GM19043 (cell line): ENCODE results near the gene ANKRD39.
A peak's percentile ranks its signal among the peaks of the same experiment; 100 is the strongest.
"Not testable (repeated sequence)": the region's sequence is repeated elsewhere in the genome, so short reads cannot be mapped to it uniquely, and the experiment has no call there.

Experiments
- ATAC-seq: cut with Tn5 transposase; IDR thresholded peaks from one replicate; pipeline ENCODE4 v1.9.1; 2021; ENCODE audit warnings: low read depth; ENCODE audit not compliant: unreplicated experiment

ANKRD39 gene

GRCh38 chr2:96857667-96858372 lies at the start of gene ANKRD39:
Gene ANKRD39, minus strand, starts transcription at chr2:96858016. Its CDS starts 29 bp downstream, at chr2:96857987.
- ATAC-seq = peak; percentile 94

DNA sequence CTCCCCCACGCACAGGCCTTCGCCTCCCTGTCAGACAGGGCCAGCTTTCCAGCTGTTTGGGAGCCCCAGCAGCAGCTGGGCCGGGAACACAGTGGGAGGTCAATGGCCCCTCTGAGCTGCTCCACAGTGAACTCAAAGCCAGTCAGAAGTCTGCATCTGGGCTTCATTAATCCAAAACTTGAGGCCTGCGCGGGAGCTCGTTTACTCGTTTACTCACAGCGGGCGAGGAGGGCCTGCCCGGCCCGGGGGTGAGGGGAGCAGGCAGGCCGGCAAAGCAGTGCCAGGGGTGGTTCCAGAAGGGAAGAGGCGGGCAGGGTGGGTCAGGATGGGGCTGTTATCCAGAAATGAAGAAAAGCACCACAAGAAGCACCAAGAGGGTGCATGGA lies 48.9 kb upstream of the ANKRD39 start:
- no peak for ATAC-seq

GRCh38 chr2:96903815-96904214 lies 46.0 kb upstream of the ANKRD39 start:
- ATAC-seq = no peak

- ATAC-seq = no peak
Measured at GRCh38 chr2:96903318-96903717, 45.5 kb upstream of the ANKRD39 start.

DNA sequence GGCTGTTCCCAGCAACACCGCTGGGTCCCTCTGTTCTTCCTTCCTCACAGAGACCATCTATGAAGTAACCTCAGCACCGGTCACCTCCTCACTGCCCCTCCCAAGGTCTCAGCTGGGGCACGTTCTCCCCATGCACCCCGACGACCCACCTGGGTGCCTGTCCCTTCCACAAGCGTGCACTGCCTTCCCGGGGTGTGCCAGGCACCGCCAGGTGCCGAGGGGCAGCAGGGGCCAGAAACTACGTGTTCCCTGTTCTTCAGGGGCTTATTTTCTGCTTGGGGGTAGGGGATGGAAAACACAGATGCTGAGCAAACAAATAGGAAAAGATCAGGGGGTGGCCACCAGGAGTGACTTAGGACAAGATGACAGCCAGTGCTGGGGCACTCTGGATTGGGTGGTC lies 42.4 kb upstream of the ANKRD39 start:
- ATAC-seq = no peak

GRCh38 chr2:96899413-96899741 lies 41.6 kb upstream of the ANKRD39 start:
- no peak for ATAC-seq

DNA sequence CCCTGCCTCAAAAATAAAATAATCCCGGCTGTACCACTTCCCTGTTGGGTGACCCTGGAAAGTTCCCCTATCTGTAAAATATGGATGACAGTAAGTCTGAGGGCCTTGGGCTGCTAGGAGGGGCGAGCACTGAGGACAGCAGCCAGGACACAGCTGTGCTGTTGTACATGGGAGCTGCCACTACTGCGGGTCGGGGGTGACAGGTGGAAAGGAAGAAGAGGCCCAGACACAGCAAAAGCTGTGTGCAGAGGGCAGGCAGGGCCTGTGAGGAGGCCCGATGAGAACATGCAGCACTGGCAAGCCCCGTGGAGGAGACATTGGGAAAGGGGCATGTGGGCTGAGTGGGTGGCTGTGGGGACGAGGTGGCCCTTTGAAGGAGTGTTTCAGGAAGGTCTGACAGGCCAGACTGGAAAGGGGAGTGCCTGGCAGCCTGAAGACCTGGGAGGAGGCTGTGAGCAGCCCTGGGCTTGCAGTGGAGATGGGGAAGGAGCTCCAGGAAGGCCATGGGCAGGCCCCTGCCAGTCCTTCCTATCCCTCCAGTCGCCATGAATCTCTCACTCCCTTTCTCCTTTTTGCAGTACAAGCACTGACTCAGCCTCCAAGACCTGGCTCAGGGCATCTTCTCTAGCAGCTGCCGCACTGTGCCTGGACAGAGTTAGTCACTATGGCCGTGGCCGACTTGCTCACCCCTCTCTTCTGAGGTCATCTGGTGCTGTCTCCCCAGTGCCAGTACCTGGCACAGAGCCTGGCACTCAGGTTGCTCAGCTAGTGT lies 41.0 kb upstream of the ANKRD39 start:
- ATAC-seq = no peak

GRCh38 chr2:96898135-96898505 lies 40.3 kb upstream of the ANKRD39 start:
- no peak for ATAC-seq

GRCh38 chr2:96897491-96898134 lies 39.8 kb upstream of the ANKRD39 start:
- no peak for ATAC-seq

DNA sequence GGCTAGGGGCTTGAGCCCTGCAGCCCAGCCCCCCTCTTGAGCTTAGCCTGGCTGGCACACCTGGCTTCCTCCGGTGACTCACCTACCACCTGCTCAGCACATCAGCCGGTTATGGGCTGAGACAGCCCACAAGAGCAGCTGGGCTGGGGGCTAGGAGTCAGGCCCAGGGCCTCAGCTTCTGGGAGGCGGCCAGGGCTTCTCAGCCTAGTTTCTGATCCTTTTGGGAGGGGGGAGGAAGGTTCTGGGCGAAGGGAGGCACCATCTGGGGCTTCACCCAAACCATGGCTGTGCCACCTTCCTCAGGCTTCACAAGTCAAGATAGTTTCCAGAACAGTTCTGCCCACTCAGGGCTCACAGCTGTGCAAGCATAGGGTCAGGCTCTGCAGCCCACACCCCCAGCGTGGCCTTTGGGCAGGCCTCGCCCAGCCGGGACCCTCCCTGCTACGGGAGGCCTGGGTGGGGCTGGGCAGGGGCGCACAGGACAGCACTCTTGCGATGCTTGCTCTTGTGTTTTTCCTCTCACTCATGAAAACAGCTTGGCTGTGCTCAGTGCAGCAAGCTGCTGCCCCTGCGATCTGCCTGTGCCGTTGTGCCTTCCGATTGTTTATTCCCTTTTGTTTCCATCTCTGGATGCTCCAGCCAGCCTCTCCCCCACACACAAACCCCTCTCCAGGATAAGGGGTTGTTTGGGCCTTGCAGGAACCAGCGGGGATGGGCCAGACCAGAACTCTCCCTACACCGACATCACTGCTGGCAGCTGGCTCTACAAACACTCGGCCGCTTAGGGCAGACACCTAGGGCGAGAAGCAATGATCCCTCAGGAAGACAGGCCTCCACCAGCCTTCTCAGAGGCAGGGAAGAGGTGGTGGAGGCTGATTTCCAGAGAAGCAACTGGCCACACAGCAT lies 38.2 kb upstream of the ANKRD39 start:
- ATAC-seq = no peak

GRCh38 chr2:96895032-96895745 lies 37.4 kb upstream of the ANKRD39 start:
- ATAC-seq = no peak

GRCh38 chr2:96894151-96894531 lies 36.3 kb upstream of the ANKRD39 start:
- ATAC-seq = no peak

DNA sequence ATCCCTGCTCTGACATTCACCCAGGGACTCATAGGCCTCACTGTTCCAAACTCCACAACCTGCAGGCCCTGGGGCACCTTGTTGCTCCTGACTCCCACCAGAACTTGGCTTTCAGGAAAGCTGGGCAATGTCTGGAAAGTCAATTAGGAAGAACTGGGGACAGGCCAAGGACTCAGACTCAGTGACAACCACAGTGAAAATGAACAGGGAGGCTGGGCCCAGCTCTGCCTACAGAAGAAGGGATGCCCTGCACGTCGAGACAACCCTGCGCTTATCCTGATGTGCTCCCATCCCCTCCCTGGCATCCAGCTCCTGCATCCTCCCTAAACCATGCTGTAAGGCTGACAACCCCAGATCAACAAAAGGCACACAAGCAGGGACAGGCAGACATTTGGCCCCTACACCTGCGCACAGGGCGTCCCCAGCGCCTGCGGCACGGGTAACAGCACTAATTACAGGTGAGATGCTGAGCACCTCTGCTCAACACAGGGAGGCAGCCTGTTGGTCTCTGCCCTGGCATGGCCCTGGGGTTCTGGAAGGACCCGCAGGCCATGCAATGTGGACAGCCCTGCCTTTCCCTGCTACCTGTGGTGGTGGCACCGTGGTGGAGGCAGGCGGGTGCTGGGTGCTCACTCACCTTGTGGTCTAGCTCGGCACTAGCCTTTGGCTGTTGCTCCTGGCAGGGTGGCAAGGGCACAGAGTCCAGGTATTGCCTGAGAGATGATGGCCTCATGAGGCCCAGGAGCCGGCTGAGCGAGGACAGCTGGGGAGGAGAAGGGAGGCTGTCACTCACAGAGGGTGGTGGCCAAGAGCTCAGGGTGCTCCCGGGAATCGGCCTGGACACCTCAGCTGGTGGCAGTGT lies 35.7 kb upstream of the ANKRD39 start:
- ATAC-seq = no peak

GRCh38 chr2:96891591-96892333 lies 33.9 kb upstream of the ANKRD39 start:
- no peak for ATAC-seq

DNA sequence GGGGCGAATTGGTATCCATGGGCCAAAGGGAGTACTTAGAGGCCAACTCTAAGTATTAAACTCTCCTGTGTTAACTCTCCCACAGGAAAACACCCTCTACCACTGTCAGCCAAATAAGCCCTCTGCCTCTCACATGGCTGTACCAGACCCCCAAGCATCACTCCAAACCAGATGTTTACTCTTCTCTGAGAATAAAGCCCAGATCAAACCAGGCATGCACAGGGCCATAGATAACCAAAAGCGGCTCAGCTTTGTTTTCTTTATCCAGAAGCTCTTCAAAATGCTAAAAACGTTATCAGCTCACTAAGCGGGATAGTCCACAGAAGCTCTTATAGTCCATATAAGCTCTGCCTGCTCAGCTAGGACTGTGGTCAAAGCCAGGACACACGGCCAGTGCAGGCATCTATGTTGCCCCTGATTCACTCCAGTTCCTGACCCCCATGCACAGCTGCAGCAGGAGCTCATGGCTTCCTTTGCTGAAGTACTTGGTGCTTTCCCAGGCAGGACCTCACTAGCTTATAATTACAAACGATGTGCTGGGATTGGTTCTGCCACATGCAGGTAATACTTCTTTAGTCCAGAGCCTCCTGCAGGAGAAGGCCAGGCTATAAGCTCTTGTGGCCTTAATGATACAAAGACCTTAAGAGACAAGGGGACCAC lies 33.0 kb upstream of the ANKRD39 start:
- ATAC-seq = no peak

DNA sequence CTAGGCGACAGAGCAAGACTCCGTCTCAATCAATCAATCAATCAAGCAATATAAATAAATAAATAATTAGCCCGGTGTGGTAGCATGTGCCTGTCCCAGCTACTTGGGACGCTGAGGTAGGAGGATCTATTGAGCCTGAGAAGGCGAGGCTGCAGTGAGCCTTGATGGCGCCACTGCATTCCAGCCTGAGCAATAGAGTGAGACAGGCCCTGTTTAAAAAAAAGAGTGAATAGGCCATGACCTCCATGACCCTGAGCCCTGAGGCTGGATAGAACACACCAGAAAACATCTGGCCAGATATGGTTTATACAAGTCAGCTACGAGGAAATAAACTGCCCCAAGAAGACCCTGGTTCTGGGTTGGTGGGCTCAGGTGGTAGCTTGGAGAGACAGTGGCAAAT lies 32.4 kb upstream of the ANKRD39 start:
- no peak for ATAC-seq

DNA sequence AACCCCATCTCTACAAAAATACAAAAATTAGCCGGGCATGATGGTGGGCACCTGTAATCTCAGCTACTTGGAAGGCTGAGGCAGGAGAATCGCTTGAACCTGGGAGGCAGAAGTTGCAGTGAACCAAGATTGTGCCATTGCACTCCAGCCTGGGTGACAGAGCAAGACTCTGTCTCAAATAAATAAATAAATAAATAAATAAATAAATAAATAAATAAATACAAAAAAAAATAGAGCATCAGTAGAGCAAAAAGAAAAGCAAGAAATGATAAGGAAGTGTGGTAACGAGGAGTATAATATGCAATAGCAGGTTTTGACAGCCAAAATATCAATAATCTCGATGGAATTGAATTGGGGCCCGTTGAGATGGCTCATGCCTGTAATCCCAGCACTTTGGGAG lies 31.7 kb upstream of the ANKRD39 start:
- ATAC-seq = not testable (repeated sequence)
